HEK293T (cell line): ENCODE data around the gene LAMP1.

Source experiments
- CTCF ChIA-PET: fragments of 350-600 bp; formaldehyde crosslinking; extraction: SDS; loops from one replicate; lab custom pipeline; 2021; ENCODE audit warnings: antibody characterized with exemption, inconsistent platforms; lab: Yijun Ruan, JAX
- POLR2A ChIA-PET: fragments of 350-600 bp; formaldehyde crosslinking; extraction: SDS; loops from one replicate; lab custom pipeline; 2020; ENCODE audit warnings: antibody characterized with exemption, inconsistent platforms; lab: Yijun Ruan, JAX
- DNase-seq: peaks from one replicate; pipeline ENCODE4 v3.0.0; 2012; ENCODE audit warnings: mixed read lengths; ENCODE audit errors: extremely low spot score
- ARNT ChIP-seq: fragments of 450-650 bp; IDR thresholded peaks from 2 replicates; pipeline ENCODE4 v1.6.1; 2017; ENCODE audit warnings: mild to moderate bottlenecking
- BHLHE40 ChIP-seq: fragments of 450-650 bp; IDR thresholded peaks from 2 replicates; pipeline ENCODE4 v1.6.1; 2016; ENCODE audit warnings: mild to moderate bottlenecking, moderate library complexity, borderline replicate concordance
- CTBP1 ChIP-seq: fragments of 450-650 bp; IDR thresholded peaks from 2 replicates; pipeline ENCODE4 v1.6.1; 2016; ENCODE audit warnings: borderline replicate concordance
- ELF4 ChIP-seq: fragments of 450-650 bp; IDR thresholded peaks from 2 replicates; pipeline ENCODE4 v1.6.1; 2017; ENCODE audit warnings: antibody characterized with exemption
- FOXA1 ChIP-seq: fragments of 450-650 bp; IDR thresholded peaks from 2 replicates; pipeline ENCODE4 v1.6.1; 2016; ENCODE audit warnings: mild to moderate bottlenecking
- FOXK2 ChIP-seq: fragments of 450-650 bp; IDR thresholded peaks from 2 replicates; pipeline ENCODE4 v1.6.1; 2016; ENCODE audit warnings: mild to moderate bottlenecking
- FOXM1 ChIP-seq: fragments of 450-650 bp; IDR thresholded peaks from 2 replicates; pipeline ENCODE4 v1.6.1; 2017; ENCODE audit warnings: mild to moderate bottlenecking, borderline replicate concordance
- HDGF ChIP-seq: fragments of 450-650 bp; IDR thresholded peaks from 2 replicates; pipeline ENCODE4 v1.6.1; 2017; ENCODE audit warnings: antibody characterized with exemption, borderline replicate concordance
- L3MBTL2 ChIP-seq: fragments of 450-650 bp; conservative IDR thresholded peaks from 2 replicates; pipeline ENCODE4 v1.6.1; 2016; ENCODE audit warnings: mild to moderate bottlenecking
- LEF1 ChIP-seq: fragments of 450-650 bp; IDR thresholded peaks from 2 replicates; pipeline ENCODE4 v1.6.1; 2017; ENCODE audit warnings: mild to moderate bottlenecking, borderline replicate concordance
- NFRKB ChIP-seq: fragments of 450-650 bp; IDR thresholded peaks from 2 replicates; pipeline ENCODE4 v1.6.1; 2016; ENCODE audit warnings: mild to moderate bottlenecking, moderate library complexity
- PKNOX1 ChIP-seq: fragments of 450-650 bp; IDR thresholded peaks from 2 replicates; pipeline ENCODE4 v1.6.1; 2016
- SP1 ChIP-seq: fragments of 450-650 bp; IDR thresholded peaks from 2 replicates; pipeline ENCODE4 v1.6.1; 2017
- SUZ12 ChIP-seq: fragments of 450-650 bp; IDR thresholded peaks from 2 replicates; pipeline ENCODE4 v1.6.1; 2016; ENCODE audit warnings: mild to moderate bottlenecking
- TARDBP ChIP-seq: fragments of 450-650 bp; IDR thresholded peaks from 2 replicates; pipeline ENCODE4 v1.6.1; 2016
- ZNF384 ChIP-seq: fragments of 450-650 bp; IDR thresholded peaks from 2 replicates; pipeline ENCODE4 v1.6.1; 2016

Gene LAMP1

GRCh38 chr13:113349050-113349449 lies 52.0 kb downstream of the LAMP1 start:
- TF ChIP-seq ZNF384 (no peak), SUZ12 (no peak)
- ChIA-PET POLR2A (interaction anchor here (0.9 kb wide), 1 partner anchor 15 kb away, joined by 3 read pairs; the partner anchor contains the start of gene GRTP1), CTCF (no interaction called here)
- DNase-seq: no peak

GRCh38 chr13:113349491-113349890 lies 52.5 kb downstream of the LAMP1 start:
- ChIA-PET CTCF (no interaction called here), POLR2A (no interaction called here)
- DNase-seq: no peak
- TF ChIP-seq TARDBP (no peak), FOXA1 (no peak), ARNT (no peak), FOXK2 (no peak), LEF1 (no peak), HDGF (no peak), BHLHE40 (no peak), SP1 (no peak), CTBP1 (no peak), ZNF384 (no peak), FOXM1 (no peak), ELF4 (no peak)

- ChIA-PET CTCF (no interaction called here), POLR2A (no interaction called here)
- TF ChIP-seq CTBP1: no peak
- TF ChIP-seq BHLHE40: no peak
- no peak for TF ChIP-seq FOXK2
- no peak for TF ChIP-seq LEF1
- TF ChIP-seq ARNT: no peak
- TF ChIP-seq HDGF: no peak
- no peak for TF ChIP-seq TARDBP
- no peak for TF ChIP-seq ZNF384
- no peak for TF ChIP-seq PKNOX1
- no peak for TF ChIP-seq NFRKB
- TF ChIP-seq FOXM1: no peak
- no peak for TF ChIP-seq SUZ12
- no peak for TF ChIP-seq FOXA1
- TF ChIP-seq ELF4: no peak
- TF ChIP-seq L3MBTL2: no peak
- no peak for DNase-seq
Observed at GRCh38 chr13:113350065-113350937, 53.3 kb downstream of the LAMP1 start.

- CTCF ChIA-PET: no interaction called here
- TF ChIP-seq PKNOX1 (no peak), L3MBTL2 (no peak), FOXM1 (no peak), LEF1 (no peak), TARDBP (no peak), SUZ12 (no peak), SP1 (no peak), FOXK2 (no peak), ARNT (no peak), CTBP1 (no peak), HDGF (no peak)
- POLR2A ChIA-PET: no interaction called here
- no peak for DNase-seq
Observed at GRCh38 chr13:113350938-113351335, 53.9 kb downstream of the LAMP1 start.

GRCh38 chr13:113351514-113352026 lies 54.5 kb downstream of the LAMP1 start:
- TF ChIP-seq SUZ12 (no peak), L3MBTL2 (no peak), LEF1 (no peak), FOXA1 (no peak), TARDBP (no peak), NFRKB (no peak), ELF4 (no peak), FOXK2 (no peak), FOXM1 (no peak)
- no peak for DNase-seq
- ChIA-PET POLR2A (no interaction called here), CTCF (no interaction called here)

- POLR2A ChIA-PET: no interaction called here
- CTCF ChIA-PET: no interaction called here
- DNase-seq: no peak
- TF ChIP-seq HDGF (no peak), NFRKB (no peak), ELF4 (no peak), FOXM1 (no peak), SP1 (no peak), PKNOX1 (no peak), FOXA1 (no peak), BHLHE40 (no peak), FOXK2 (no peak), ZNF384 (no peak), ARNT (no peak), SUZ12 (no peak), CTBP1 (no peak), TARDBP (no peak), LEF1 (no peak), L3MBTL2 (no peak)
Observed at GRCh38 chr13:113353254-113353653, 56.2 kb downstream of the LAMP1 start.
